Nephron progenitor cell (in vitro differentiated cells): ENCODE data around the gene MAL.

Experiments
- DNase-seq: peaks from one replicate; pipeline ENCODE4 v3.0.0; 2021
- H3K27ac Mint-ChIP-seq: 2 replicates; pipeline ENCODE4 v1.8.0; 2021; ENCODE audit warnings: mild to moderate bottlenecking, moderate library complexity, mixed read lengths
- H3K27me3 Mint-ChIP-seq: 2 replicates; pipeline ENCODE4 v1.8.0; 2021; ENCODE audit warnings: mild to moderate bottlenecking, low read depth, mixed read lengths; ENCODE audit not compliant: poor library complexity
- H3K36me3 Mint-ChIP-seq: 2 replicates; pipeline ENCODE4 v1.8.0; 2021; ENCODE audit warnings: low read depth, mixed read lengths
- H3K4me1 Mint-ChIP-seq: 2 replicates; pipeline ENCODE4 v1.8.0; 2021; ENCODE audit warnings: mixed read lengths
- H3K4me3 Mint-ChIP-seq: 2 replicates; pipeline ENCODE4 v1.8.0; 2021; ENCODE audit warnings: mild to moderate bottlenecking, moderate library complexity, mixed read lengths
- H3K9me3 Mint-ChIP-seq: 2 replicates; pipeline ENCODE4 v1.8.0; 2021; ENCODE audit warnings: mild to moderate bottlenecking, moderate library complexity, mixed read lengths
- CTCF ChIP-seq: fragments of 200-600 bp; sonication (generic); IDR thresholded peaks from 2 replicates; pipeline ENCODE4 v1.5.0; 2021; ENCODE audit warnings: antibody characterized with exemption

Gene MAL

GRCh38 chr2:95052804-95053479 lies 27.4 kb downstream of the MAL start:
- Mint-ChIP-seq H3K27ac (no peak overlapping the region), H3K4me3 (no peak overlapping the region), H3K4me1 (peaks cover 38% of the 10 kb centered on the region), H3K9me3 (no peaks in the 10 kb centered on the region), H3K27me3 (peaks cover 26% of the 10 kb centered on the region), H3K36me3 (no peaks in the 10 kb centered on the region)
- no peak for DNase-seq
- no peak for TF ChIP-seq CTCF

- DNase-seq: peak; percentile 36
- no peak overlapping the region for H3K27ac Mint-ChIP-seq
- H3K27me3 Mint-ChIP-seq: peaks cover 29% of the 10 kb centered on the region
- H3K9me3 Mint-ChIP-seq: peaks cover 4% of the 10 kb centered on the region
- peaks cover 44% of the 10 kb centered on the region for H3K4me1 Mint-ChIP-seq
- H3K36me3 Mint-ChIP-seq: no peaks in the 10 kb centered on the region
- H3K4me3 Mint-ChIP-seq: peak overlapping the region; percentile 35
- TF ChIP-seq CTCF: peak; percentile 29
These were observed 28.0 kb downstream of the MAL start for GRCh38 chr2:95053543-95053942.

- no peak for TF ChIP-seq CTCF
- H3K27me3 Mint-ChIP-seq: peaks cover 29% of the 10 kb centered on the region
- H3K4me1 Mint-ChIP-seq: peaks cover 49% of the 10 kb centered on the region
- DNase-seq: no peak
- no peaks in the 10 kb centered on the region for H3K36me3 Mint-ChIP-seq
- H3K9me3 Mint-ChIP-seq: peaks cover 5% of the 10 kb centered on the region
- no peak overlapping the region for H3K27ac Mint-ChIP-seq
- no peak overlapping the region for H3K4me3 Mint-ChIP-seq
These were observed 28.5 kb downstream of the MAL start for GRCh38 chr2:95054016-95054415.

GRCh38 chr2:95055262-95055661 lies 29.8 kb downstream of the MAL start:
- Mint-ChIP-seq H3K9me3 (peaks cover 5% of the 10 kb centered on the region), H3K27me3 (peaks cover 28% of the 10 kb centered on the region), H3K4me1 (peaks cover 52% of the 10 kb centered on the region), H3K36me3 (no peaks in the 10 kb centered on the region), H3K4me3 (no peak overlapping the region), H3K27ac (no peak overlapping the region)
- DNase-seq: no peak
- no peak for TF ChIP-seq CTCF

- no peak for TF ChIP-seq CTCF
- peaks cover 48% of the 10 kb centered on the region for H3K4me1 Mint-ChIP-seq
- H3K36me3 Mint-ChIP-seq: no peaks in the 10 kb centered on the region
- peaks cover 5% of the 10 kb centered on the region for H3K9me3 Mint-ChIP-seq
- H3K27me3 Mint-ChIP-seq: peaks cover 26% of the 10 kb centered on the region
- H3K27ac Mint-ChIP-seq: no peak overlapping the region
- H3K4me3 Mint-ChIP-seq: no peak overlapping the region
- DNase-seq: no peak
These were observed 30.5 kb downstream of the MAL start for GRCh38 chr2:95056044-95056443.
